B cell (primary cell): Measurements from ENCODE around the gene SNRK. TPM values are rescaled to one million over a fixed set of nuclear protein-coding genes. Genes with fewer than 3 reads are reported as not detected.

Experiments used
- ATAC-seq: fragments of 200-7000 bp; cut with Tn5 transposase; one replicate; pipeline ENCODE4 v1.10.0; 2021; ENCODE audit warnings: low read depth, mild to moderate bottlenecking, moderate number of reproducible peaks, moderate library complexity
- CTCF ChIA-PET: fragments of 350-600 bp; sonication (Branson Sonifier 250); formaldehyde crosslinking; loops from one replicate; lab custom pipeline; 2021; ENCODE audit warnings: antibody characterized with exemption, inconsistent platforms; lab: Charles Lee
- POLR2A ChIA-PET: fragments of 350-600 bp; sonication (Branson Sonifier 250); formaldehyde crosslinking; loops from one replicate; lab custom pipeline; 2021; ENCODE audit warnings: antibody characterized with exemption; lab: Charles Lee
- DNase-seq: peaks from one replicate; pipeline ENCODE4 v3.0.0; 2013
- H2AFZ ChIP-seq: 2 replicates; pipeline ENCODE4 v1.6.1; 2012; ENCODE audit warnings: mild to moderate bottlenecking, low read depth, low read length; ENCODE audit not compliant: insufficient read depth, poor library complexity, severe bottlenecking
- H3K27ac ChIP-seq, 2 donors: 1 replicate in 1 of 2; 2 replicates in 1 of 2; pipeline ENCODE4 v1.5.1; 2012 to 2013; ENCODE audit warnings: low read length in 2 of 2, mild to moderate bottlenecking in 2 of 2, moderate library complexity in 1 of 2
- H3K27me3 ChIP-seq, 4 experiments: fragments of 200-600 bp in 1 of 4; sonication (generic) in 1 of 4; replicated peaks in 1 of 4; 1 replicate in 2 of 4; 2 replicates in 2 of 4; pipeline versions ENCODE4 v1.6.1 to v1.7.0; 2013 to 2016; ENCODE audit warnings: low read length in 3 of 4, mild to moderate bottlenecking in 2 of 4, mixed read lengths in 1 of 4, moderate library complexity in 1 of 4; ENCODE audit not compliant: insufficient read depth in 4 of 4, control insufficient read depth in 3 of 4; ENCODE audit errors: control extremely low read depth in 1 of 4
- H3K36me3 ChIP-seq, 2 experiments: replicated peaks in 1 of 2; 1 replicate in 1 of 2; 2 replicates in 1 of 2; pipeline versions ENCODE4 v1.6.1 to v1.7.1; 2013; ENCODE audit warnings: low read length in 1 of 2; ENCODE audit not compliant: insufficient read depth in 2 of 2, control insufficient read depth in 1 of 2; ENCODE audit errors: control extremely low read depth in 1 of 2, extremely low read depth in 1 of 2
- H3K4me1 ChIP-seq, 2 donors: fragments of 200-600 bp in 1 of 2; sonication (generic) in 1 of 2; 1 replicate in 1 of 2; 2 replicates in 1 of 2; pipeline versions ENCODE4 v1.5.1 to v1.6.1; 2013 to 2017; ENCODE audit warnings: low read length in 2 of 2; ENCODE audit not compliant: control insufficient read depth in 2 of 2, insufficient read depth in 2 of 2
- H3K4me2 ChIP-seq: replicated peaks from 2 replicates; pipeline ENCODE3; 2012; ENCODE audit warnings: mild to moderate bottlenecking, low read depth, low read length; ENCODE audit not compliant: poor library complexity, severe bottlenecking
- H3K4me3 ChIP-seq, 5 experiments: fragments of 200-600 bp in 1 of 5; sonication (generic) in 1 of 5; 1 replicate in 3 of 5; 2 replicates in 2 of 5; pipeline versions ENCODE4 v1.5.1 to v1.7.0; 2011 to 2016; ENCODE audit warnings: low read length in 4 of 5, mild to moderate bottlenecking in 4 of 5, low read depth in 2 of 5, control low read depth in 1 of 5, moderate library complexity in 1 of 5; ENCODE audit not compliant: insufficient read depth in 1 of 5; ENCODE audit errors: control extremely low read depth in 1 of 5, extremely low read depth in 1 of 5
- H3K79me2 ChIP-seq: fragments of 200-600 bp; sonication (generic); one replicate; pipeline ENCODE4 v1.6.0; 2016; ENCODE audit warnings: low read length; ENCODE audit not compliant: control insufficient read depth, insufficient read depth
- H3K9ac ChIP-seq: fragments of 200-600 bp; sonication (generic); 2 replicates; pipeline ENCODE4 v1.6.1; 2017; ENCODE audit warnings: mild to moderate bottlenecking, low read length, moderate library complexity
- H3K9me3 ChIP-seq, 3 donors: one replicate each; pipeline versions ENCODE4 v1.6.1 to v1.7.1; 2013; ENCODE audit warnings: low read length in 2 of 3; ENCODE audit not compliant: control insufficient read depth in 2 of 3, insufficient read depth in 1 of 3; ENCODE audit errors: control extremely low read depth in 1 of 3
- H4K20me1 ChIP-seq: 2 replicates; pipeline ENCODE4 v1.6.0; 2012; ENCODE audit warnings: mild to moderate bottlenecking, low read length; ENCODE audit not compliant: insufficient read depth, control insufficient read depth, poor library complexity, severe bottlenecking
- H3K27ac Mint-ChIP-seq: one replicate; pipeline ENCODE4 v1.8.0; 2021; ENCODE audit warnings: mixed read lengths
- H3K27me3 Mint-ChIP-seq: one replicate; pipeline ENCODE4 v1.8.0; 2021; ENCODE audit warnings: mixed read lengths
- H3K4me1 Mint-ChIP-seq: one replicate; pipeline ENCODE4 v1.8.0; 2021; ENCODE audit warnings: mixed read lengths
- H3K4me3 Mint-ChIP-seq: one replicate; pipeline ENCODE4 v1.8.0; 2021; ENCODE audit warnings: mixed read lengths
- H3K9me3 Mint-ChIP-seq: one replicate; pipeline ENCODE4 v1.8.0; 2022; ENCODE audit warnings: mixed read lengths; ENCODE audit not compliant: insufficient read depth
- EZH2 ChIP-seq: IDR thresholded peaks from 2 replicates; pipeline ENCODE4 v1.6.1; 2012; ENCODE audit warnings: borderline replicate concordance, low read depth, mild to moderate bottlenecking, moderate library complexity, low read length; ENCODE audit not compliant: insufficient read depth, poor library complexity, severe bottlenecking
- WGBS: methylation state at CpG from one replicate; pipeline ENCODE4 v1.1.5; 2013; ENCODE audit warnings: missing lambda C conversion rate; ENCODE audit not compliant: insufficient coverage; 5-methylcytosine and 5-hydroxymethylcytosine counted together
- intact Hi-C: fragments of 100-400 bp; cut with micrococcal nuclease; formaldehyde crosslinking; loops from one replicate; pipeline ENCODE4 v1.10.0; 2022
- polyA plus RNA-seq: library from polyadenylated mRNA; depleted of rRNA; stranded (reverse); fragments of >200 nt; gene quantifications from 2 replicates; pipeline ENCODE4 v1.2.3, GENCODE V29; 2012
- total RNA-seq, 2 donors: library from RNA; stranded (reverse); fragments of 120-200 nt in 1 of 2; gene quantifications; 1 replicate in 1 of 2; 2 replicates in 1 of 2; pipeline versions ENCODE4 v1.2.3 to v1.2.4, GENCODE V29; 2013 to 2022
- TF ChIP-seq, protein P1 (sequence below): fragments of 200-600 bp; IDR thresholded peaks from one replicate; pipeline ENCODE4 v1.8.0; 2022; ENCODE audit warnings: antibody characterized with exemption, mild to moderate bottlenecking

The SNRK gene
- total and polyA plus RNA-seq, 2 donors (not counting 1 experiment from before 2014, with no cell fraction given): 17.8 to 46.7 TPM

DNA sequence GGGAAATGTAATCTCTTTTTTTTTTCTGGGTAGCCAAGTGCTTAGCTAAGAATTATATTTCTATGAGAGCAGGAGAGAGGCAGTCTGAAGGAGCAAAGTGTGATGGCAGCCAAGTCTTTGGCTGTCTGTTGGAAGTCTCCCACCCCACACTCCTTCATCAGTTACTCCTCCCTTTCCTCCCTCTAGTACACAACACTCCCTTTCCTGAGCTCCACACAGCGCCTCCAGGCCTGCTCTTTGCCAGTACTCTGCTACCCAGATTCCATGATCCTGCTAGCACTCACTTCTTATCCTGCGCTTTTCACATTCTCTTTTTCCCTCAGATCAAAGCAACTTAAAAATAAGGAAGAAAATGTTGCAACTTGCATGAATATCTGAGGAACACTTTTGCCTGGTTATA is 37.4 kb upstream of the SNRK start:
- H3K4me3 ChIP-seq: no peak overlapping the region
- H3K4me1 ChIP-seq: peaks cover 35 to 37% of the 10 kb centered on the region in 2 donors
- no peaks in the 10 kb centered on the region for H4K20me1 ChIP-seq
- intact Hi-C loops: no loop called here
- no peaks in the 10 kb centered on the region for H3K27me3 ChIP-seq
- no peak overlapping the region for H3K27ac ChIP-seq
- WGBS: 89% methylated on average over 1 of the region's 2 CpGs
- no peak overlapping the region for H3K9ac ChIP-seq
- POLR2A ChIA-PET: no interaction called here
- ATAC-seq: no peak
- CTCF ChIA-PET: no interaction called here
- no peak overlapping the region for H3K4me2 ChIP-seq
- Mint-ChIP-seq H3K4me1 (peaks cover 42% of the 10 kb centered on the region), H3K27me3 (peaks cover 14% of the 10 kb centered on the region), H3K4me3 (no peak overlapping the region), H3K27ac (no peak overlapping the region), H3K9me3 (no peaks in the 10 kb centered on the region)
- TF ChIP-seq EZH2: no peak
- TF ChIP-seq, protein P1, sequence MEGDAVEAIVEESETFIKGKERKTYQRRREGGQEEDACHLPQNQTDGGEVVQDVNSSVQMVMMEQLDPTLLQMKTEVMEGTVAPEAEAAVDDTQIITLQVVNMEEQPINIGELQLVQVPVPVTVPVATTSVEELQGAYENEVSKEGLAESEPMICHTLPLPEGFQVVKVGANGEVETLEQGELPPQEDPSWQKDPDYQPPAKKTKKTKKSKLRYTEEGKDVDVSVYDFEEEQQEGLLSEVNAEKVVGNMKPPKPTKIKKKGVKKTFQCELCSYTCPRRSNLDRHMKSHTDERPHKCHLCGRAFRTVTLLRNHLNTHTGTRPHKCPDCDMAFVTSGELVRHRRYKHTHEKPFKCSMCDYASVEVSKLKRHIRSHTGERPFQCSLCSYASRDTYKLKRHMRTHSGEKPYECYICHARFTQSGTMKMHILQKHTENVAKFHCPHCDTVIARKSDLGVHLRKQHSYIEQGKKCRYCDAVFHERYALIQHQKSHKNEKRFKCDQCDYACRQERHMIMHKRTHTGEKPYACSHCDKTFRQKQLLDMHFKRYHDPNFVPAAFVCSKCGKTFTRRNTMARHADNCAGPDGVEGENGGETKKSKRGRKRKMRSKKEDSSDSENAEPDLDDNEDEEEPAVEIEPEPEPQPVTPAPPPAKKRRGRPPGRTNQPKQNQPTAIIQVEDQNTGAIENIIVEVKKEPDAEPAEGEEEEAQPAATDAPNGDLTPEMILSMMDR: no peak
- H2AFZ ChIP-seq: no peak overlapping the region
- no peak for DNase-seq
- no peaks in the 10 kb centered on the region for H3K9me3 ChIP-seq
- no peaks in the 10 kb centered on the region for H3K36me3 ChIP-seq
- H3K79me2 ChIP-seq: no peaks in the 10 kb centered on the region

DNA sequence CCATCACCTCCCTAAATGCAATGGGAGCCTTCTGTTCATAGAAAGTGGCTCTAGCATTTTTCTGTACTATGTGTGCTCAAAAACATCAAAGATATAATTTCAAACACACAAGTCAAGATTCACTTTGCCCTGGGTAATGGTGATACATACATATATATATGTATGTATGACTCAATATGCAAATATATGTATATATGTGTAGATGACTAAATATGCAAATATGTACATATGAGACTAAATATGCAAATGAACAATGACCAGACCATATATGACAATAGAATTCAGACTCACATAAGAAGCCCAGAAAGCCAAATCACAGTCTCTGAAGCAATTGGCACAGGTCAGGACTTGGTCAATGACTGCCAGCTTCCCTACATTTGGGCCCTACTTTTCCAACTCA is 36.9 kb upstream of the SNRK start:
- POLR2A ChIA-PET: no interaction called here
- H3K27me3 Mint-ChIP-seq: peaks cover 14% of the 10 kb centered on the region
- H3K9me3 ChIP-seq: no peaks in the 10 kb centered on the region
- no peak overlapping the region for H3K4me2 ChIP-seq
- ATAC-seq (no peak), DNase-seq (no peak)
- no peaks in the 10 kb centered on the region for H3K36me3 ChIP-seq
- no peak overlapping the region for H3K4me3 ChIP-seq
- CTCF ChIA-PET: no interaction called here
- no peaks in the 10 kb centered on the region for H3K27me3 ChIP-seq
- H3K4me1 Mint-ChIP-seq: peaks cover 38% of the 10 kb centered on the region
- TF ChIP-seq, protein P1: no peak
- TF ChIP-seq EZH2: no peak
- no peaks in the 10 kb centered on the region for H3K9me3 Mint-ChIP-seq
- H3K27ac Mint-ChIP-seq: no peak overlapping the region
- no peak overlapping the region for H2AFZ ChIP-seq
- H3K79me2 ChIP-seq: no peaks in the 10 kb centered on the region
- H3K9ac ChIP-seq: no peak overlapping the region
- H3K4me1 ChIP-seq: peaks cover 32% of the 10 kb centered on the region in 2 donors
- H3K4me3 Mint-ChIP-seq: no peak overlapping the region
- H4K20me1 ChIP-seq: no peaks in the 10 kb centered on the region
- no peak overlapping the region for H3K27ac ChIP-seq
- intact Hi-C loops: no loop called here
